ENCODE results near the gene MATCAP1.

- TF ChIP-seq CTCF (IDR thresholded peaks at IDR 0.05) (no peak), POLR2A (IDR thresholded peaks at IDR 0.05) (no peak)
Measured at GRCh38 chr16:67137605-67138004, 46.2 kb downstream of the MATCAP1 start.

Measured in heart left ventricle (tissue), 13 donors.